ENCODE results near the gene EID2. TPM values are rescaled to one million over a fixed set of nuclear protein-coding genes. Genes with fewer than 3 reads are reported as not detected.
A peak's percentile ranks its signal among the peaks of the same experiment; 100 is the strongest.

The EID2 gene
- total and polyA plus RNA-seq, 2 of the 8 experiments (the other 6 are each of a cell fraction or from before 2014, with no cell fraction given), result 7.8 to 29.6 TPM

DNA sequence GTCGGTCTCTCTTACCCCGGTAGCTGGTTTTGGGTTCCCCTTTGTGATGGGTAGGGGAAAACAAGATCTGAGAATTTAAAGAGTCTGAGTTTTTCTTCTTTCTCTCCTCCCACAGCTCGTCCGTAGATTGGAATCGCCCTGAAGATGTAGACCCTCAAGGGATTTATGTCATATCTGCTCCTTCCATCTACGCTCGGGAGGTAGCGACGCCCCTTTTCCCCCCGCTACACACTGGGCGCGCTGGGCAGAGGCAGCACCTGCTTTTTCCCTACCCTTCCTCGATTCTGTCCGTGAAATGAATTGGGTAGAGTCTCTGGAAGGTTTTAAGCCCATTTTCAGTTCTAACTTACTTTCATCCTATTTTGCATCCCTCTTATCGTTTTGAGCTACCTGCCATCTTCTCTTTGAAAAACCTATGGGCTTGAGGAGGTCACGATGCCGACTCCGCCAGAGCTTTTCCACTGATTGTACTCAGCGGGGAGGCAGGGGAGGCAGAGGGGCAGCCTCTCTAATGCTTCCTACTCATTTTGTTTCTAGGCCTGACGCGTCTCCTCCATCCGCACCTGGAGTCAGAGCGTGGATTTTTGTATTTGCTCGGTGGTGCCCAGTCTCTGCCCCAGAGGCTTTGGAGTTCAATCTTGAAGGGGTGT lies 32.1 kb downstream of the EID2 start:
- Histone ChIP-seq H3K27ac (ENCODE audit: low read depth, low read length) (no peak overlapping the region), H3K18ac (ENCODE audit: extremely low read depth, low read length) (no peak overlapping the region), H3K4me1 (replicated peaks in 1 of 4; ENCODE audit: control insufficient read depth in 3 of 4, insufficient read depth in 4 of 4, low read length in 3 of 4) (peaks cover 0 to 4% (median 0%) of the 10 kb centered on the region in 4 experiments; a peak in 2 of 7 replicates), H2BK120ac (replicated peaks; ENCODE audit: low read depth, low read length) (no peak overlapping the region), H3K79me1 (ENCODE audit: low read depth, low read length) (no peaks in the 10 kb centered on the region), H2BK12ac (ENCODE audit: low read depth, low read length) (no peak overlapping the region), H3K56ac (replicated peaks; ENCODE audit: insufficient read length, low read depth, low read length) (peak overlapping the region; percentile 63), H2AK5ac (ENCODE audit: low read depth, low read length) (no peak overlapping the region), H4K20me1 (replicated peaks in 1 of 2; ENCODE audit: control insufficient read depth in 1 of 2, insufficient read depth in 2 of 2, low read length in 2 of 2) (peaks cover 0 to 3% of the 10 kb centered on the region in 2 experiments), H3K23ac (ENCODE audit: insufficient read length) (no peak overlapping the region), H2AFZ (ENCODE audit: low read length) (peak overlapping the region; percentile 78), H3K36me3 (ENCODE audit: control insufficient read depth in 2 of 4, insufficient read depth in 4 of 4, low read length in 3 of 4) (no peaks in the 10 kb centered on the region), H3K14ac (ENCODE audit: insufficient read length) (no peak overlapping the region), H4K8ac (ENCODE audit: extremely low read depth, insufficient read depth, low read length) (peak overlapping the region; percentile 35; the same call in 1 of the 2 replicates), H4K5ac (ENCODE audit: insufficient read length, low read depth, low read length) (no peak overlapping the region), H3K4me3 (ENCODE audit: extremely low read depth in 1 of 4, insufficient read depth in 2 of 4, low read depth in 3 of 4, low read length in 4 of 4) (peak overlapping the region; percentile 52 to 91 (median 72)), H4K91ac (replicated peaks; ENCODE audit: insufficient read length, low read length) (peak overlapping the region; percentile 72), H2BK5ac (ENCODE audit: low read depth, low read length) (no peak overlapping the region), H2BK20ac (ENCODE audit: low read length) (no peak overlapping the region), H3K23me2 (ENCODE audit: low read depth, low read length) (peaks cover 7% of the 10 kb centered on the region), H3K4ac (replicated peaks; ENCODE audit: insufficient read length, low read depth, low read length) (no peak overlapping the region), H3K27me3 (replicated peaks in 1 of 4; ENCODE audit: control insufficient read depth in 3 of 4, extremely low read depth in 1 of 4, insufficient read depth in 3 of 4, low read length in 3 of 4) (peaks cover 29 to 64% (median 60%) of the 10 kb centered on the region in 4 experiments), H3K79me2 (ENCODE audit: control insufficient read depth in 1 of 2, insufficient read depth in 2 of 2, low read length in 2 of 2) (no peaks in the 10 kb centered on the region), H3K9me3 (ENCODE audit: insufficient read depth in 2 of 2, low read depth in 1 of 2, low read length in 1 of 2) (peaks cover 0 to 6% of the 10 kb centered on the region in 2 experiments; a peak in 1 of 4 replicates), H3K4me2 (ENCODE audit: insufficient read depth in 1 of 2, low read depth in 2 of 2, low read length in 2 of 2) (peak overlapping the region; percentile 86 to 98), H3K9ac (replicated peaks in 1 of 4; ENCODE audit: extremely low read depth in 1 of 4, low read depth in 3 of 4, low read length in 3 of 4) (peak overlapping the region in 1 of 4 experiments; percentile 1; a peak in 1 of 7 replicates), H2BK15ac (ENCODE audit: low read length) (0 out of 2 replicates have a peak overlapping the region, but pooled peaks have one; percentile 72)
- WGBS, 2 experiments (ENCODE audit: extremely low coverage in 1 of 2, insufficient coverage in 1 of 2, insufficient read length in 1 of 2, insufficient replicate concordance in 2 of 2, low coverage in 1 of 2, low lambda C conversion rate in 2 of 2, missing lambda C conversion rate in 1 of 2), result 28% methylated on average over 23 of the region's 24 CpGs; no CpG with 5 or more reads in 1 of the 2 experiments
- DNase-seq (ENCODE audit: low read depth in 1 of 2, low spot score in 2 of 2) (no peak), FAIRE-seq (no peak)
- CTCF ChIA-PET (ENCODE audit: partially characterized antibody), result interaction anchor here (0.9 to 1.9 kb wide), 5 partner anchors 10 to 257 kb away, joined by 3 to 11 read pairs (median 7); partner anchors contain the start of gene EID2B
- POLR2A ChIA-PET (ENCODE audit: partially characterized antibody), result interaction anchor here (0.9 to 3.4 kb wide), 10 partner anchors 8 to 163 kb away, joined by 3 to 15 read pairs (median 3); partner anchors contain the start of gene DLL3
- no peak for TF ChIP-seq YY1 (IDR thresholded peaks at IDR 0.05; ENCODE audit: low read depth, low read length)
- TF ChIP-seq EZH2 (IDR thresholded peaks at IDR 0.05; ENCODE audit: low read depth, low read length, severe bottlenecking), result peak; percentile 53
- no peak for TF ChIP-seq NRF1 (IDR thresholded peaks at IDR 0.05; ENCODE audit: low read depth, low read length)
- no peak for TF ChIP-seq NANOG (IDR thresholded peaks at IDR 0.05; ENCODE audit: insufficient read depth, low read depth, low read length, poor library complexity, severe bottlenecking)
- TF ChIP-seq ASH2L (IDR thresholded peaks at IDR 0.05; ENCODE audit: low read length), result peak; percentile 4
- TF ChIP-seq RBBP5 (IDR thresholded peaks at IDR 0.05; ENCODE audit: borderline replicate concordance, low read depth, low read length), result no peak
- TF ChIP-seq CHD1 (IDR thresholded peaks at IDR 0.05; ENCODE audit: low read depth, low read length), result no peak
- TF ChIP-seq POU5F1 (IDR thresholded peaks at IDR 0.05; ENCODE audit: low read depth, low read length), result no peak
- no peak for TF ChIP-seq HDAC2 (IDR thresholded peaks at IDR 0.05; ENCODE audit: borderline replicate concordance in 1 of 2, low read depth in 2 of 2, low read length in 2 of 2)
- TF ChIP-seq RNF2 (IDR thresholded peaks at IDR 0.05; ENCODE audit: borderline replicate concordance, low read depth, low read length, missing control alignments, poor library complexity, severe bottlenecking), result no peak
- no peak for TF ChIP-seq CBX5 (IDR thresholded peaks at IDR 0.05; ENCODE audit: low read depth, low read length)
